ENCODE measurements around the gene AGA. TPM values are rescaled to one million over a fixed set of nuclear protein-coding genes. Genes with fewer than 3 reads are reported as not detected.

Gene AGA
- total RNA-seq, 1 donor from 2014 or later, result 17.2 TPM

- DNase-seq, result no peak
Measured at GRCh38 chr4:177446586-177446985, 4.3 kb upstream of the AGA start.

- no peak for DNase-seq
Measured at GRCh38 chr4:177444911-177445736, 2.9 kb upstream of the AGA start.

- DNase-seq, result no peak
Measured at GRCh38 chr4:177441061-177441802, 1.0 kb downstream of the AGA start.

GRCh38 chr4:177436456-177436855 is 5.8 kb downstream of the AGA start:
- DNase-seq, result no peak

DNA sequence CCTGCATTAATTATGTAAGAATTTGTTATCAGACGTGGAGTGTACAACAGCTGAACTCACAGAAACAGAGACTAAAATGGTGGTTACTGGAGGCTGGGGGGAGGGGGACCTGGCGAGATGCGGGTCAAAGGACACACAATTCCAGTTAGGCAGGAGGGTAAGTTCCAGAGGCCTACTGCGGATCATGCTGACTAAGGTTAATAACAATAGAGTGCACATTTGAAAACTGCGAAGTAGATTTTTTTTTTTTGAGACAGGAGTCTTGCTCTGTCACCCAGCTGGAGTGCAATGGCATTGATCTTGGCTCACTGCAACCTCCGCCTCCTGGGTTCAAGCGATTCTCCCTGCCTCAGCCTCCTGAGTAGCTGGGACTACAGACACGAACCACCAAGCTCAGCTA is 7.6 kb downstream of the AGA start:
- DNase-seq, result no peak

- DNase-seq, result no peak
Measured at GRCh38 chr4:177427192-177427591, 15.0 kb downstream of the AGA start.

DNA sequence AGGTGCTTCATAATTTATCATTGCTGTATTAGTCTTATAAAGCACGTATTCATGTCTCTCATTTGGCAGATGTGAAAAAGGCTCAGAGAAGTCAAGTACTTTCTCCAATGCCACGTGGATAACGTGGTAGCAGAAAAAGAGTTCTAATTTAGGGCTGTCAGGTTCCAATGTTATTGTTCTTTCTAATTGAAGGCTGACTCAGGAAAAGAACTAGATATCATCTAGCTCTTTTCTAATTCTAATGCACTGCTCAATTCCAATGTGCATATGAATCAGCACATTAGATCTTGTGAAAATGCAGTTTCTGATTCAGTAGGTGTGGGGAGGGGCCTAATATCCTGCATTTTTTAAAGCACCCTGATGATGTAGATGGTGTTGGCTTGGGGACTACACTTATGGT is 22.8 kb downstream of the AGA start:
- DNase-seq, result no peak

DNA sequence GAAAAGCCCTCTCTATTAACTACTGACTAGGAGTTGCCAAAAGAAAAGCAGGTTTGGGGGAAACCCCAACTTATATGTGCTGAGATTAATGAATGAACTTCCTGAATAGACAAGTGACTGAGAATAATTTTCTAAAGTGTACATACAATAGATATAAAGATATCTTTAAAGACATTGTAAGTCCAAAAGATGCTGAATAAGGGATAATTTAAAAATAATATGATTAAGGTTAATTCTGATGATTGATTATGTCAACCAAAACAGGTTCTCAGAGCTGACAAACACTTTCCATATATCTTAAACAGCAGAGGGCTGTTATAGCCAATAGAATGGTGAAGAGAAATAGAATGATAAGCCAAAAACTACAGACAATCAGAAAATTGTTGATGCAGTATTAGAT is 28.6 kb downstream of the AGA start:
- DNase-seq, result no peak

DNA sequence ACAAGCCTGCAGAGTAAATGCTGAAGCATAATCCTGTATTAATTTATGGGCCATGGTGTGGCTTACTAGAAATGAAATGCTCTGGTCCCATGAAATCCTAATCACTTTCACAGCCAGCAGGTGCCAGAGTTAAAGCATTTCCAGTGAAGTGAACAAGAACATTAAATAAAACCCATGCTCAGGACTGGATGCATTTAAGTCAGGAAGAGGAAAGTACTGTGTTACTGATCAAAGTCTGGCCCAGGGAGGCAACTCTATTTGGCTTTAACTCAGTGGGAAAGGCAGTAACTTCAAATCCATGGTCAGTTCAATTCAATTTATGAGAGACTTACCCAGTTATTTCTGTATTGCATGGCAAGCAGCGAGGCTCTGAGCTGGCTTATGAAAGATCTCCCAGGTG is 29.2 kb downstream of the AGA start:
- no peak for DNase-seq

GRCh38 chr4:177411996-177412395 is 30.2 kb downstream of the AGA start:
- no peak for DNase-seq

DNA sequence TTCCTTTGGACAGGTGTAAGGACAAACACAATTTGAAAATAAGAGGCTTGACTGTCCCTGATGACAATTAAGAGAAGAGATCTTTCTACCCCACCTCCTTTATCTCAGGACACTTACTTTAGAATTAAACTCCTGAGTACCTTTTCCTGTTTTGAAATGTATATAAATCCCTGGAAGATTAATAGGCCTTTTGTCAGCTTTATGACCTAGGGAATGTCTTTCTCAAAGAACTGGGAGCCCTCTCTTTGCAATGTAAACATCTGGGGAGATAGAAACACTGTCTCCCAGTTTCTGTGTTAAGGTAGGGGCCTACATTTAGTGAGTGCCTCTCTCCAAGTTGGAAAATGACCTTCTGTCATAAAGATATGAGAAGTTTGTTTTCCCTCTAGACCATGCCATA is 31.7 kb downstream of the AGA start:
- DNase-seq, result no peak

DNA sequence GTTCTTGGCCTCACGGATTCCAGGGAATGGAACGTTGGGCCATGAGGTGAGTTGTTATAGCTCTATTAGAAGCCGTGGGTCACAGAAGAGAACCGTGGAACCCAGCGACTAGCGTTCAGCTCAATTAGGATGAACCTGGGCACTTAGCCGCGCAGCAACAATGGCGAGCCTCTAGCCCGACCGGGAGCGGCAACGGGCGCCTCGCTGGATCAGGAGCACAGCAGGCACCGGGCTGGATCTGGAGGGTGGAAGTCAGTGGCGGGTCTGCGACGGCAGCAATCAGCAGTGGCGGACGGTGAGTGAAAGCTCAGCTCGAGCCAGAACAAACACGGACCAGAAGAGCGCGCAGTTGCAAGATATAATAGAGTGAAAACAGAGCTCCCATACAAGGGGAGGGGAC is 34.2 kb downstream of the AGA start:
- DNase-seq, result no peak

DNA sequence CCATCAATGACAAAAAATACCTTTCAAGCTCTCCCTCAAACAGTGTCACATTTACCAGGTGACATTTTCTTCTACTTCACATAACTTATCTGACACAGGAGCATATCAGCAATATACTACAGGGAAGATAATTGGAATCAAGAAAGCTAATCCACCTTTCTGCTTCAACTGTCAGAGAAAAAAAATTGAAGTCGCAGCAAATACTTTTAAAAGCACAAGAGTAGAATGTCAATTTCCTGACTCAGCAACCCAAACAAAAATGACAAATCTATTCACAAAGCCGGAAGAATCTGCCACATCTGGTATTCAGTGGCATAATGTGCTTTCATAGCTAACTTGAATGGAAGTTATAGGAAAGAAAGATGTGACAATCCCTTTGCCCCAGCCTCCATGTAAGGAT is 36.7 kb downstream of the AGA start:
- no peak for DNase-seq

DNA sequence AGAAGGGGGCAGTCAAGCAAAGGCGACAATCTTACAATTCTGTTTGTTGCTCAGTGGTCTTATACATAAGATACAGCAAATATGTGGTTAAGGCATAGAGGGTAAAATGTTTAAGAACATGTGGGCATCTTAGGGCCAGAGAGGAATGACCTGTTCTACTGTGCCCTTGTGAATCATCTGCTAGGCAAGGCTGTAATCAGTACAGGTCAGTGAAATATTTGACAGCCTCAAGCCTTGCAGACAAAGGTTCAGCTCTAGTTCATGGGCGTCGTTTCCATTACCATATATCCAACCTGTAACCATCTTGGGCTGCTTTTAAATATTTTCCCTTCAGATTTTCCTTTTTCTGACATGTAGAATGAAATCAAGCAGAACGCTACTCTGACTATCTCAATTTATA is 37.3 kb downstream of the AGA start:
- no peak for DNase-seq

DNA sequence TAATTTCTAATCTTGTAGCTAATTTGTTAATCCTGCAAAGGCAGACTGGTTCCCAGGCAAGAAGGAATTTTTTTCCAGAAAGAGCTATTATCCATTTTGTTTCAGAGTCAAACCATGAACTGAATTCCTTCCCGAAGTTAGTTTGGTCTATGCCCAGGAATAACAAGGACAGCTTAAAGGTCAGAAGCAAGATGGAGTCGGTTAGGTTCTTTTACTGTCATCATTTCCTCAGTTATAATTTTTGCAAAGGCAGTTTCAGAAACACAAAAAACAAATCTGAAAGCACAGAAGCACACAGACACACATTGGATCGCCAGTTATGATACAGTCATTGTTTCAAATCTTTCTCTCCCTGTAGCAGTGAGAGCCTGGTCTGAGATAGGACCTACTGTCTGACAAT is 37.9 kb downstream of the AGA start:
- DNase-seq, result no peak

DNA sequence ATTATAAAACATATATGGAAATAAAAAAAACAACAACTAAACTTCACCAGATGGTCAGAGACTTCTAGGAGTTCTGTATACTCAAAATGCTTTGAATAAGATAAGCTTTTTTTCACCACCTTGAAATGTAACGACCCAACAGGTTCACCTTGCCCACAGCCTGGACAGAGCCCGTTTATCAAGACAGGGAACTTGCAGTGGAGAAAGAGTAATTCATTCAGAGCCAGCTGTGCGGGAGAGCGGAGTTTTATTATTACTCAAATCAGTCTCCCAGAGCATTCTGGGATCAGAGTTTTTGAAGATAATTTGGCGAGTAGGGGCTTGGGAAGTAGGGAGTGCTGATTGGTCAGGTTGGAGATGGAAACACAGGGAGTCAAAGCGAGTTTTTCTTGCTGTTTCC is 38.5 kb downstream of the AGA start:
- no peak for DNase-seq

DNA sequence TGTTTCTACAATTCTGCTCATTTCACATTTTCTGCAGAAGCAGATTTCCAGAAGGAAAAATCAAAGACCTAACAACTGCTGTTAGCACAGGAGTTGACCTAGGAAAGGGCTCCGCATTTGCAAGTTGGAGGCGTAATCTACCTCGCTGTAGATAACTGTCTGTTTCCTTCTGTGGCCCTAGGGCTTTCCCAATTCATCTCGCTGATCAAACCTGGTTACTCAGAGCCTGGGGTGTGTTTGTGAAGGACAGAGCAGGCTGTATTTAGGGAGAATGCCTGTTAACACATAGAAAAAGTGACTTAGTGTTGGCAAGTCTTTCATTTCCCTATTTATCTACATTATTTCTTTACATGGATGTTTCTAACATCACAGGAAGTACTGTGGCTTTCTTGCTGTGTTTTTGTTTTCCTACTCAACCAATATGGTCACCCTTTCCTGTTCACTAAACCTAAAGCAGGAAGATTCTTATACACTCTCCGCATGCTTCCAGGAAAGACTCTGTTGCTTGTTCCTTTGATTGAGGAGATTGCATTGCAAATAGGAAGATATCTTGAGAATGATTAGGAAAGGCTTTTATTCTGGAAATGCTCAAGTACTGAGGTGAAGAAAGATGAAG is 40.5 kb downstream of the AGA start:
- DNase-seq, result no peak

DNA sequence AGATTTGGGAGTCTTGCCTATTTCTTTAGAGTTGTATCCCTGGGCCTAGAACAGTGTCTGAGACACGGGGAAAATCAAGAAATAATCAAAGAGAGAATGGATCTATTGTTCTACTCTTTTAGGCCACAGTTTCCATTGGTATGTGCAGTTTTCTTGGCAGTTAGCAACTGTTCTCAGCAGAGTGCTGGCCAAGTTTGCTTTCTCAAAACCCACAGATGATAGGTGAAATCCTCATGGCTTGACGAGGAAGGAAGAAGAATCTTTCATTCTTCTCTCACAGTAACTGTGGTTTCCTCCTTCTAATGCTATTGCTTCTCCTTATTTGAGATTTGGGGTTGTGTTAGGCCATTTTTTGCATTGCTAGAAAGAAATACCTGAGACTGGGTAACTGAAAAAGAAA is 42.2 kb downstream of the AGA start:
- DNase-seq, result no peak

- no peak for DNase-seq
Measured at GRCh38 chr4:177396352-177396751, 45.9 kb downstream of the AGA start.

- no peak for DNase-seq
Measured at GRCh38 chr4:177393236-177393635, 49.0 kb downstream of the AGA start.

DNA sequence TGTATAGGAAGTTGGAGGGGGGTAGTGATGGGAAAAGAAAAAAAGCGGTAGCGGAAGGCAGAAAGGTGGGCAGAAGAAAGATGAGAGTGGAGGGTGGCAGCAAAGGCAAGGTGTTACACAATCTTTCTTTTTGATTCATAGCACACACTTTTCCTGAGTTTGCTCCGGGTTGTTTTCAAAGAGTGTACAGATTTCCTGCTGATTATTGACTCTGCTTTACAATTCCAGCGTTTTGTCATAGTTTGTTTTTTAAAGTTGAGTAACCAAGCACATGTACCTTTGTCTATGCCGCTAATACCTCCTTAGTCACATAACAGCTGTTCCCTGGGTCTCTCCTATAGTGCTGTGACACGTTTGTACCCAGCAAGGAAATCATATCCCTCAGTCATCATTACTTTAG is 50.3 kb downstream of the AGA start:
- DNase-seq, result no peak

GRCh38 chr4:177391287-177391686 is 51.0 kb downstream of the AGA start:
- DNase-seq, result no peak

GRCh38 chr4:177386278-177386815 is 55.9 kb downstream of the AGA start:
- no peak for DNase-seq
